Measurements from ENCODE around the gene MAPK1IP1L. TPM values are rescaled to one million over a fixed set of nuclear protein-coding genes. Genes with fewer than 3 reads are reported as not detected.
A peak's percentile ranks its signal among the peaks of the same experiment; 100 is the strongest.

Gene MAPK1IP1L
- total and polyA plus RNA-seq, 2 of the 13 experiments (the other 11 are each of a cell fraction or from before 2014, with no cell fraction given): 27.8 to 68.4 TPM

DNA sequence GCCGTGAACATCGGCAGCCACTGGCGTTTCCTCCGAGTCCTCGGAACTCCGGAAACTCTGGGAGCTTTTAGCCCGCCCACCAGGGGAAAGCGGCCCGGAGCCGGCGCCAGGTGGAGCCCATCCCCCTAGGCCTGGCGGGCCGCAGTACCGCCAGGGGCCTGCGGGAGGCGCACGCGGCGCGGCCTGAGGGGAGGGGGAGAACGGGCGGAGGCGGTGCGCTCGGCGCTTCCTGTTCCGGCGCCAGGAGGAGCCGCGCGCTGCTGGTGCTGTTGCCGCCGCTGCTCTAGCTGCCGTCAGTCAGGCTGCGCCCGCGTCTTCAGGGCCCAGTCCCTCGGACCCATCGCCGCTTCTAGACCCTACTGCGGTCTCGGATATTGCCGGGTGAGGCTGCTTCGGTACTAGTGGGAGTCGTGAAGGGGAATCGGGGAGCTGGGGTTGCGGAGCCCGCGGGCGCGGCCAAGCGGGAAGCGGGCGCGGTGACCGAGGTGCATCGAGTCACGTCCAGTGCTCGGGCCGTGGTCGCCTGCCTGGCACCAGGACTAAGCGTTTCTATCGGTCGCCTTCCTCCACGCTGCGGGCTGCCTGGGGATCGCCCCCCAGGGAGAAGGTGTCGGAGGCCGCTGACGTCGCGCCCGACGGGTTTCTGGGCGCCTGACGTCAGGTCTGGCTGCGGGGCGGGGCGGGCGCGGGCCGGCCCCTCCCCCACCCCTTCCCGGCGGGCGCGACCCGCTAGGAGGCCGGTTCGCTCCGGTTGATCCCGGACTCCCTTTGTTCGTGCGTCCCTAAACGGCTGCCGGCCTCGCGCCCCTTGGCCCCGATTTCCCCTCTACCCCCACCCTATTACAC lies at the start of gene MAPK1IP1L (continued):
- TF ChIP-seq SMYD3 (CRISPR knock-in tag; IDR thresholded peaks at IDR 0.05) (peak; percentile 94; the same call in 1 of the 2 replicates), HNF4G (IDR thresholded peaks at IDR 0.05; ENCODE audit: borderline replicate concordance, low read depth, low read length) (peak; percentile 35; the same call in 1 of the 2 replicates), HNF4G (CRISPR knock-in tag; IDR thresholded peaks at IDR 0.05; ENCODE audit: borderline replicate concordance, low read depth) (0 out of 2 replicates have a peak, but pooled peaks have one; percentile 22), REXO4 (CRISPR knock-in tag; IDR thresholded peaks at IDR 0.05; ENCODE audit: borderline replicate concordance) (0 out of 2 replicates have a peak, but pooled peaks have one; percentile 44), HOXA7 (CRISPR knock-in tag; IDR thresholded peaks at IDR 0.05) (no peak), SUZ12 (IDR thresholded peaks at IDR 0.05; ENCODE audit: low read depth, low read length) (no peak), PCBP2 (optimal IDR thresholded peaks at IDR 0.05; ENCODE audit: low read depth, low read length, poor library complexity, severe bottlenecking) (no peak), SMAD3 (CRISPR knock-in tag; IDR thresholded peaks at IDR 0.05) (peak; percentile 25; the same call in 1 of the 2 replicates), KLF6 (CRISPR knock-in tag; IDR thresholded peaks at IDR 0.05) (peak; percentile 76; the same call in 1 of the 2 replicates), SP4 (CRISPR knock-in tag; IDR thresholded peaks at IDR 0.05) (peak; percentile 47; the same call in 1 of the 2 replicates), NFE2L1 (CRISPR knock-in tag; IDR thresholded peaks at IDR 0.05; ENCODE audit: borderline replicate concordance) (no peak), CBX2 (IDR thresholded peaks at IDR 0.05; ENCODE audit: low read depth, low read length) (no peak), CBX2 (CRISPR knock-in tag; IDR thresholded peaks at IDR 0.05; ENCODE audit: low read depth) (no peak), ZBTB7B (CRISPR knock-in tag; IDR thresholded peaks at IDR 0.05) (no peak; the same call in 1 of the 2 replicates), HIVEP1 (CRISPR knock-in tag; IDR thresholded peaks at IDR 0.05) (0 out of 2 replicates have a peak, but pooled peaks have one; percentile 40), RAD21 (CRISPR knock-in tag; IDR thresholded peaks at IDR 0.05) (peak; percentile 88), ETV6 (CRISPR knock-in tag; conservative IDR thresholded peaks at IDR 0.05) (peak; percentile 84), KAT7 (CRISPR knock-in tag; IDR thresholded peaks at IDR 0.05; ENCODE audit: borderline replicate concordance) (0 out of 2 replicates have a peak, but pooled peaks have one; percentile 57), SIN3A (IDR thresholded peaks at IDR 0.05; ENCODE audit: borderline replicate concordance, low read depth, low read length) (peak; percentile 67; the same call in 1 of the 2 replicates), FOXA3 (CRISPR knock-in tag; IDR thresholded peaks at IDR 0.05) (peak; percentile 68), ZNF207 (IDR thresholded peaks at IDR 0.05; ENCODE audit: borderline replicate concordance) (no peak)
- TF ChIP-seq, protein P1, sequence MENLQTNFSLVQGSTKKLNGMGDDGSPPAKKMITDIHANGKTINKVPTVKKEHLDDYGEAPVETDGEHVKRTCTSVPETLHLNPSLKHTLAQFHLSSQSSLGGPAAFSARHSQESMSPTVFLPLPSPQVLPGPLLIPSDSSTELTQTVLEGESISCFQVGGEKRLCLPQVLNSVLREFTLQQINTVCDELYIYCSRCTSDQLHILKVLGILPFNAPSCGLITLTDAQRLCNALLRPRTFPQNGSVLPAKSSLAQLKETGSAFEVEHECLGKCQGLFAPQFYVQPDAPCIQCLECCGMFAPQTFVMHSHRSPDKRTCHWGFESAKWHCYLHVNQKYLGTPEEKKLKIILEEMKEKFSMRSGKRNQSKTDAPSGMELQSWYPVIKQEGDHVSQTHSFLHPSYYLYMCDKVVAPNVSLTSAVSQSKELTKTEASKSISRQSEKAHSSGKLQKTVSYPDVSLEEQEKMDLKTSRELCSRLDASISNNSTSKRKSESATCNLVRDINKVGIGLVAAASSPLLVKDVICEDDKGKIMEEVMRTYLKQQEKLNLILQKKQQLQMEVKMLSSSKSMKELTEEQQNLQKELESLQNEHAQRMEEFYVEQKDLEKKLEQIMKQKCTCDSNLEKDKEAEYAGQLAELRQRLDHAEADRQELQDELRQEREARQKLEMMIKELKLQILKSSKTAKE (CRISPR knock-in tag; IDR thresholded peaks at IDR 0.05; ENCODE audit: borderline replicate concordance): no peak
- TF ChIP-seq, protein P2, sequence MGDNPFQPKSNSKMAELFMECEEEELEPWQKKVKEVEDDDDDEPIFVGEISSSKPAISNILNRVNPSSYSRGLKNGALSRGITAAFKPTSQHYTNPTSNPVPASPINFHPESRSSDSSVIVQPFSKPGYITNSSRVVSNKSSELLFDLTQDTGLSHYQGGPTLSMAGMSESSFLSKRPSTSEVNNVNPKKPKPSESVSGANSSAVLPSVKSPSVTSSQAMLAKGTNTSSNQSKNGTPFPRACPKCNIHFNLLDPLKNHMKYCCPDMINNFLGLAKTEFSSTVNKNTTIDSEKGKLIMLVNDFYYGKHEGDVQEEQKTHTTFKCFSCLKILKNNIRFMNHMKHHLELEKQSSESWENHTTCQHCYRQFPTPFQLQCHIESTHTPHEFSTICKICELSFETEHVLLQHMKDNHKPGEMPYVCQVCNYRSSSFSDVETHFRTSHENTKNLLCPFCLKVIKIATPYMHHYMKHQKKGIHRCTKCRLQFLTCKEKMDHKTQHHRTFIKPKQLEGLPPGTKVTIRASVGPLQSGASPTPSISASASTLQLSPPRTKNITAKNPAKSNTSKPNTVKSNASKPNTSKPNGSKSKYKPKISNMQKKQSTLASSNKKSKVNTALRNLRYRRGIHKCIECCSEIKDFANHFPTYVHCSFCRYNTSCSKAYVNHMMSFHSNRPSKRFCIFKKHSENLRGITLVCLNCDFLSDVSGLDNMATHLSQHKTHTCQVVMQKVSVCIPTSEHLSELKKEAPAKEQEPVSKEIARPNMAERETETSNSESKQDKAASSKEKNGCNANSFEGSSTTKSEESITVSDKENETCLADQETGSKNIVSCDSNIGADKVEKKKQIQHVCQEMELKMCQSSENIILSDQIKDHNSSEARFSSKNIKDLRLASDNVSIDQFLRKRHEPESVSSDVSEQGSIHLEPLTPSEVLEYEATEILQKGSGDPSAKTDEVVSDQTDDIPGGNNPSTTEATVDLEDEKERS (CRISPR knock-in tag; IDR thresholded peaks at IDR 0.05): peak; percentile 67; the same call in 1 of the 2 replicates
- TF ChIP-seq, protein P3, sequence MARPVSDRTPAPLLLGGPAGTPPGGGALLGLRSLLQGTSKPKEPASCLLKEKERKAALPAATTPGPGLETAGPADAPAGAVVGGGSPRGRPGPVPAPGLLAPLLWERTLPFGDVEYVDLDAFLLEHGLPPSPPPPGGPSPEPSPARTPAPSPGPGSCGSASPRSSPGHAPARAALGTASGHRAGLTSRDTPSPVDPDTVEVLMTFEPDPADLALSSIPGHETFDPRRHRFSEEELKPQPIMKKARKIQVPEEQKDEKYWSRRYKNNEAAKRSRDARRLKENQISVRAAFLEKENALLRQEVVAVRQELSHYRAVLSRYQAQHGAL (CRISPR knock-in tag; IDR thresholded peaks at IDR 0.05; ENCODE audit: not compliant biosample characterization): peak; percentile 31

All from HepG2 (cell line).